ENCODE data around the gene ADAMTS18. TPM values are rescaled to one million over a fixed set of nuclear protein-coding genes. Genes with fewer than 3 reads are reported as not detected.

ADAMTS18 gene
- total RNA-seq, 4 donors from 2014 or later = 0.15 to 5.6 (median 0.19) TPM; not detected in 1

DNA sequence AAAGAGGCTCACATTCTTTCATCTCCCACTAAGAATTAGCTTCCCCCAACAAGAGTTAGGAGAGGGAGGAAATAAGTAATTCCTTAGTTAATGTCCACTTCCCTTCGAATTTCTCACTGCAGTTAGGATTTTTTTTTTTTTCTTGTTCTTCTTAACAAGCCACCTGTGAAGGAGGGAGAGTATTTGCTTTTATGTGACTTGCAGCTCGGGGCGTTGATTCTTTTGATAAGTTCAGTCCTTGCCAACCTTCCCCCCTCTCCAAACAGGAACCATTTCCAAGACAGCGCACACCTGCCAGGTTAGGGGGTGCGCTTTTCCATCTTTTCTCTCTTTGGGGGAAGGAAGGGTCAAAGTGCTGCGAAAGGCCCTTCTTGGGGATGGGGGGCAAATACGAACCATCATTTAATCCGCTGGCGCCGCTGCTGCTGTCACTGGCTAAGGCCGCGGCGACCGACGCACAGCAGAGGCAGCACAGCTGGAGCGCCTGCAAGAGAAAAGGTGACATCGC is 758 bp downstream of the ADAMTS18 start:
- H3K9me3 ChIP-seq = no peaks in the 10 kb centered on the region
- H3K27me3 ChIP-seq = peaks cover 55% of the 10 kb centered on the region
- no peak for ATAC-seq
- TF ChIP-seq POLR2AphosphoS5 (IDR thresholded peaks at IDR 0.05) = no peak
- TF ChIP-seq, protein P1, sequence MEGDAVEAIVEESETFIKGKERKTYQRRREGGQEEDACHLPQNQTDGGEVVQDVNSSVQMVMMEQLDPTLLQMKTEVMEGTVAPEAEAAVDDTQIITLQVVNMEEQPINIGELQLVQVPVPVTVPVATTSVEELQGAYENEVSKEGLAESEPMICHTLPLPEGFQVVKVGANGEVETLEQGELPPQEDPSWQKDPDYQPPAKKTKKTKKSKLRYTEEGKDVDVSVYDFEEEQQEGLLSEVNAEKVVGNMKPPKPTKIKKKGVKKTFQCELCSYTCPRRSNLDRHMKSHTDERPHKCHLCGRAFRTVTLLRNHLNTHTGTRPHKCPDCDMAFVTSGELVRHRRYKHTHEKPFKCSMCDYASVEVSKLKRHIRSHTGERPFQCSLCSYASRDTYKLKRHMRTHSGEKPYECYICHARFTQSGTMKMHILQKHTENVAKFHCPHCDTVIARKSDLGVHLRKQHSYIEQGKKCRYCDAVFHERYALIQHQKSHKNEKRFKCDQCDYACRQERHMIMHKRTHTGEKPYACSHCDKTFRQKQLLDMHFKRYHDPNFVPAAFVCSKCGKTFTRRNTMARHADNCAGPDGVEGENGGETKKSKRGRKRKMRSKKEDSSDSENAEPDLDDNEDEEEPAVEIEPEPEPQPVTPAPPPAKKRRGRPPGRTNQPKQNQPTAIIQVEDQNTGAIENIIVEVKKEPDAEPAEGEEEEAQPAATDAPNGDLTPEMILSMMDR (IDR thresholded peaks at IDR 0.05) = no peak
- TF ChIP-seq POLR2A (IDR thresholded peaks at IDR 0.05) = no peak
- TF ChIP-seq EP300 (IDR thresholded peaks at IDR 0.05) = no peak
- no peaks in the 10 kb centered on the region for H3K4me1 ChIP-seq
- no peaks in the 10 kb centered on the region for H3K36me3 ChIP-seq
- WGBS, 2 donors (ENCODE audit: low coverage in 1 of 2) = 0 to 3% methylated on average over 3 of the region's 17 CpGs
- H3K4me3 ChIP-seq = peak overlapping the region in 1 of 2 donors; percentile 10
- no peak overlapping the region for H3K27ac ChIP-seq

GRCh38 chr16:77433146-77433545 is 1.7 kb downstream of the ADAMTS18 start:
- ATAC-seq = no peak
- 13 to 29% methylated on average over 6 of the region's 6 CpGs for WGBS, 2 donors (ENCODE audit: low coverage in 1 of 2)
- H3K4me1 ChIP-seq = no peaks in the 10 kb centered on the region
- H3K9me3 ChIP-seq = peaks cover 0 to 4% (median 0%) of the 10 kb centered on the region in 3 donors
- no peak overlapping the region for H3K4me3 ChIP-seq
- H3K27ac ChIP-seq = no peak overlapping the region
- no peaks in the 10 kb centered on the region for H3K36me3 ChIP-seq
- H3K27me3 ChIP-seq = peaks cover 59% of the 10 kb centered on the region
- TF ChIP-seq POLR2A (IDR thresholded peaks at IDR 0.05) = no peak
- TF ChIP-seq EP300 (IDR thresholded peaks at IDR 0.05) = no peak
- no peak for TF ChIP-seq POLR2AphosphoS5 (IDR thresholded peaks at IDR 0.05)
- TF ChIP-seq, protein P1 (IDR thresholded peaks at IDR 0.05) = no peak

- no peak overlapping the region for H3K4me3 ChIP-seq
- no peak overlapping the region for H3K27ac ChIP-seq
- peaks cover 0 to 7% (median 0%) of the 10 kb centered on the region in 3 donors for H3K9me3 ChIP-seq
- ATAC-seq = no peak
- H3K4me1 ChIP-seq = no peaks in the 10 kb centered on the region
- H3K27me3 ChIP-seq = peaks cover 55% of the 10 kb centered on the region
- no peaks in the 10 kb centered on the region for H3K36me3 ChIP-seq
- no peak for TF ChIP-seq EP300 (IDR thresholded peaks at IDR 0.05)
- TF ChIP-seq POLR2AphosphoS5 (IDR thresholded peaks at IDR 0.05) = no peak
- TF ChIP-seq POLR2A (IDR thresholded peaks at IDR 0.05) = no peak
- TF ChIP-seq, protein P1 (IDR thresholded peaks at IDR 0.05) = no peak
Measured at GRCh38 chr16:77432264-77432663, 2.6 kb downstream of the ADAMTS18 start.

DNA sequence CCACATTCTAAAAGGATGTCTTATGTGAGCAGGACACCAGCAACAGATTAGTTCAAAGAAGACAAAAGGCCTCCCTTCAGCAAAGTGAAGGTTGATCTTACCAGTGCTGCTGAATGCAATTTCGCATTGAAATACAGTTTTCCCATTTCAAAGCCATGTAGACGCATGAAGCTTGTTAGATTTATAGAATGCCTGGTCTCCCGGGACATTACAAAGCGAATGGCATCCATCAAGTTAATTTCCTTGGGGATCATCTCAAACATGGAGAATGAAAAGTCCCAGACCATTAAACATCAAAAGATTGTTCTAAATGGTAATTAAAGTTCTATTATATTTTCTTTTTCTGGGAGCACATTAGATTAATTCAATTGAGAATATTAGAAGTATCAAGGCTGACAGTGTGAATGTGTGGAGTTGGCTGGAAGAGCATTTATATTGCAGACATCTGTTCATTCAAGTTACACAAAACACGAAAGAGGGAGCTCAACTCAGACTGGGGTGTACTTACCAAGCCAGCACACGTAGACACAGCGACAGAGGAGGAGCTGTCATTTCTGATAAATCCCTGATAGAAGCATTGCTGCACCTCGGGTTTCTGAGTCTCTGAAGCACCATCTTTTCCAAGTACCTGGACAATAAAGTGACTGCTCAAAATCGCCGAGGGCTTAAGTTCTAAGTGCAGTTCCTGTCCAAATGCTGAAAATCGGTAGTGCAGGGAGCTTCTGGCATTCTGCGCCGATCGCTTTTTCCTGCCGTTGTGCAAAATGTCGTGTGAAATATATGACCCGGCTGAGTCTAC is 3.8 kb downstream of the ADAMTS18 start:
- 43 to 58% methylated on average over 10 to 17 of the region's 17 CpGs for WGBS, 2 donors (ENCODE audit: low coverage in 1 of 2)
- peaks cover 0 to 7% (median 0%) of the 10 kb centered on the region in 3 donors for H3K9me3 ChIP-seq
- H3K27me3 ChIP-seq = peaks cover 43% of the 10 kb centered on the region
- no peak for ATAC-seq
- H3K4me3 ChIP-seq = no peak overlapping the region
- no peak overlapping the region for H3K27ac ChIP-seq
- H3K4me1 ChIP-seq = no peaks in the 10 kb centered on the region
- no peaks in the 10 kb centered on the region for H3K36me3 ChIP-seq
- TF ChIP-seq POLR2A (IDR thresholded peaks at IDR 0.05) (no peak), EP300 (IDR thresholded peaks at IDR 0.05) (no peak), POLR2AphosphoS5 (IDR thresholded peaks at IDR 0.05) (no peak)
- TF ChIP-seq, protein P1 (IDR thresholded peaks at IDR 0.05) = no peak

- Histone ChIP-seq H3K4me1 (no peaks in the 10 kb centered on the region), H3K27me3 (peaks cover 37% of the 10 kb centered on the region), H3K9me3 (peaks cover 0 to 7% (median 0%) of the 10 kb centered on the region in 3 donors), H3K36me3 (no peaks in the 10 kb centered on the region), H3K27ac (no peak overlapping the region), H3K4me3 (no peak overlapping the region)
- TF ChIP-seq, protein P1 (IDR thresholded peaks at IDR 0.05) = no peak
- no peak for TF ChIP-seq POLR2AphosphoS5 (IDR thresholded peaks at IDR 0.05)
- no peak for TF ChIP-seq EP300 (IDR thresholded peaks at IDR 0.05)
- no peak for TF ChIP-seq POLR2A (IDR thresholded peaks at IDR 0.05)
- WGBS, 2 donors (ENCODE audit: low coverage in 1 of 2) = 74 to 88% methylated on average over 4 of the region's 4 CpGs
- ATAC-seq = no peak
Measured at GRCh38 chr16:77430360-77430759, 4.5 kb downstream of the ADAMTS18 start.
